ENCODE measurements around the gene SEMA3A. TPM values are rescaled to one million over a fixed set of nuclear protein-coding genes. Genes with fewer than 3 reads are reported as not detected.

Gene SEMA3A
- total and polyA plus RNA-seq, 8 donors: 0.05 to 0.79 (median 0.46) TPM

GRCh38 chr7:84013616-84014240 is 180.9 kb downstream of the SEMA3A start:
- H3K4me3 ChIP-seq: no peak overlapping the region
- FAIRE-seq (no peak), DNase-seq (no peak), ATAC-seq (no peak)
- H3K36me3 ChIP-seq: no peaks in the 10 kb centered on the region
- H3K4me1 ChIP-seq: no peaks in the 10 kb centered on the region
- TF ChIP-seq, protein P1, sequence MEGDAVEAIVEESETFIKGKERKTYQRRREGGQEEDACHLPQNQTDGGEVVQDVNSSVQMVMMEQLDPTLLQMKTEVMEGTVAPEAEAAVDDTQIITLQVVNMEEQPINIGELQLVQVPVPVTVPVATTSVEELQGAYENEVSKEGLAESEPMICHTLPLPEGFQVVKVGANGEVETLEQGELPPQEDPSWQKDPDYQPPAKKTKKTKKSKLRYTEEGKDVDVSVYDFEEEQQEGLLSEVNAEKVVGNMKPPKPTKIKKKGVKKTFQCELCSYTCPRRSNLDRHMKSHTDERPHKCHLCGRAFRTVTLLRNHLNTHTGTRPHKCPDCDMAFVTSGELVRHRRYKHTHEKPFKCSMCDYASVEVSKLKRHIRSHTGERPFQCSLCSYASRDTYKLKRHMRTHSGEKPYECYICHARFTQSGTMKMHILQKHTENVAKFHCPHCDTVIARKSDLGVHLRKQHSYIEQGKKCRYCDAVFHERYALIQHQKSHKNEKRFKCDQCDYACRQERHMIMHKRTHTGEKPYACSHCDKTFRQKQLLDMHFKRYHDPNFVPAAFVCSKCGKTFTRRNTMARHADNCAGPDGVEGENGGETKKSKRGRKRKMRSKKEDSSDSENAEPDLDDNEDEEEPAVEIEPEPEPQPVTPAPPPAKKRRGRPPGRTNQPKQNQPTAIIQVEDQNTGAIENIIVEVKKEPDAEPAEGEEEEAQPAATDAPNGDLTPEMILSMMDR (IDR thresholded peaks at IDR 0.05): no peak
- no peaks in the 10 kb centered on the region for H3K9me3 ChIP-seq
- H3K27me3 ChIP-seq: no peaks in the 10 kb centered on the region
- intact Hi-C loops (cut with DNase I): no loop called here
- H3K27ac ChIP-seq: no peak overlapping the region
- 85 to 94% methylated on average over 6 of the region's 6 CpGs for WGBS, 2 donors

DNA sequence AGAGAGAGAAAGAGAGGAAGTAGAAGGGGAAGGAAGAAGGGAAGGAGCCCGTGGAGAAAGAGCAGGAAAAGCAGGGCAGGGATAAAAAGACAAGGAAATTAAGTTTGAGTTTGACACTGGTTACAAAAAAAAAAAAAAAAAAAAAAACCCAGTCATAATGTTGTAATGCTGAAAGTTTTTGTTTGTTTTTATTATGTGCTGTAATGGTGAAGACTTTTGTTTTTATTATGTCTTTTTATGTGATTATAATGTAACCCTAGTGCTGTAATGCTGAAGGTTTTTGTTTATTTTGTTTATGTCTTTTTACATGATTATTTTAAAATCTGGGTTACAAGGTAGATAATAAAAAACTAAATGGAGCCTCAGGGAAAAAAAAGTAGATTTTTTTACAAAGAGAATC is 184.8 kb downstream of the SEMA3A start:
- 0% methylated on average over 1 of the region's 1 CpG; no CpG with 5 or more reads in 1 of the 2 donors for WGBS, 2 donors
- FAIRE-seq: no peak
- no peak overlapping the region for H3K4me3 ChIP-seq
- TF ChIP-seq, protein P1 (IDR thresholded peaks at IDR 0.05): no peak
- ATAC-seq: no peak
- no peak overlapping the region for H3K27ac ChIP-seq
- no peaks in the 10 kb centered on the region for H3K36me3 ChIP-seq
- H3K4me1 ChIP-seq: no peaks in the 10 kb centered on the region
- intact Hi-C loops (cut with DNase I): no loop called here
- DNase-seq: no peak
- no peaks in the 10 kb centered on the region for H3K27me3 ChIP-seq
- H3K9me3 ChIP-seq: no peaks in the 10 kb centered on the region

- H3K36me3 ChIP-seq: no peaks in the 10 kb centered on the region
- H3K27ac ChIP-seq: no peak overlapping the region
- TF ChIP-seq, protein P1 (IDR thresholded peaks at IDR 0.05): no peak
- FAIRE-seq (no peak), DNase-seq (no peak), ATAC-seq (no peak)
- no peak overlapping the region for H3K4me3 ChIP-seq
- intact Hi-C loops (cut with DNase I): no loop called here
- H3K9me3 ChIP-seq: no peaks in the 10 kb centered on the region
- H3K27me3 ChIP-seq: no peaks in the 10 kb centered on the region
- no peaks in the 10 kb centered on the region for H3K4me1 ChIP-seq
These were observed 185.5 kb downstream of the SEMA3A start for GRCh38 chr7:84009051-84009450.

- Histone ChIP-seq H3K27ac (no peak overlapping the region), H3K27me3 (no peaks in the 10 kb centered on the region), H3K9me3 (no peaks in the 10 kb centered on the region), H3K4me3 (no peak overlapping the region), H3K4me1 (no peaks in the 10 kb centered on the region), H3K36me3 (no peaks in the 10 kb centered on the region)
- 76% methylated on average over 1 of the region's 1 CpG for WGBS, 2 donors
- TF ChIP-seq, protein P1 (IDR thresholded peaks at IDR 0.05): no peak
- intact Hi-C loops (cut with DNase I): no loop called here
- no peak for FAIRE-seq
- no peak for DNase-seq
- ATAC-seq: no peak
These were observed 191.4 kb downstream of the SEMA3A start for GRCh38 chr7:84003191-84003590.

- TF ChIP-seq, protein P1 (IDR thresholded peaks at IDR 0.05): no peak
- 40 to 48% methylated on average over 3 of the region's 3 CpGs for WGBS, 2 donors
- Histone ChIP-seq H3K36me3 (no peaks in the 10 kb centered on the region), H3K4me3 (no peak overlapping the region), H3K9me3 (no peaks in the 10 kb centered on the region), H3K4me1 (no peaks in the 10 kb centered on the region), H3K27ac (no peak overlapping the region), H3K27me3 (no peaks in the 10 kb centered on the region)
- DNase-seq (no peak), ATAC-seq (no peak), FAIRE-seq (no peak)
- intact Hi-C loops (cut with DNase I): no loop called here
These were observed 192.2 kb downstream of the SEMA3A start for GRCh38 chr7:84002348-84002747.

All from pancreas (tissue), 10 donors.